Stimulated activated naive CD8-positive, alpha-beta T cell treated with anti-CD3 and anti-CD28 coated beads, Interleukin-15, amount 100 ng/mL, for 72 hours (primary cell): ENCODE results near the gene ASTN2.

Experiments used
- ATAC-seq: fragments of 150-1000 bp; cut with Tn5 transposase; 2 replicates; pipeline ENCODE4 v1.10.0; 2021; ENCODE audit warnings: mild to moderate bottlenecking, moderate library complexity
- DNase-seq, 2 donors: peaks; one replicate each; pipeline ENCODE4 v3.0.0; 2021 to 2022
- H3K27ac Mint-ChIP-seq, 2 donors: one replicate each; pipeline ENCODE4 v1.8.0; 2022; ENCODE audit warnings: mild to moderate bottlenecking in 2 of 2, mixed read lengths in 2 of 2, moderate library complexity in 2 of 2
- H3K27me3 Mint-ChIP-seq: one replicate; pipeline ENCODE4 v1.8.0; 2022; ENCODE audit warnings: mixed read lengths
- H3K4me1 Mint-ChIP-seq: one replicate; pipeline ENCODE4 v1.8.0; 2022; ENCODE audit warnings: mild to moderate bottlenecking, mixed read lengths
- H3K4me3 Mint-ChIP-seq, 2 donors: one replicate each; pipeline ENCODE4 v1.8.0; 2022; ENCODE audit warnings: mild to moderate bottlenecking in 2 of 2, mixed read lengths in 2 of 2, moderate library complexity in 1 of 2
- H3K9me3 Mint-ChIP-seq, 2 donors: one replicate each; pipeline ENCODE4 v1.8.0; 2022; ENCODE audit warnings: mixed read lengths in 2 of 2

ASTN2 gene

DNA sequence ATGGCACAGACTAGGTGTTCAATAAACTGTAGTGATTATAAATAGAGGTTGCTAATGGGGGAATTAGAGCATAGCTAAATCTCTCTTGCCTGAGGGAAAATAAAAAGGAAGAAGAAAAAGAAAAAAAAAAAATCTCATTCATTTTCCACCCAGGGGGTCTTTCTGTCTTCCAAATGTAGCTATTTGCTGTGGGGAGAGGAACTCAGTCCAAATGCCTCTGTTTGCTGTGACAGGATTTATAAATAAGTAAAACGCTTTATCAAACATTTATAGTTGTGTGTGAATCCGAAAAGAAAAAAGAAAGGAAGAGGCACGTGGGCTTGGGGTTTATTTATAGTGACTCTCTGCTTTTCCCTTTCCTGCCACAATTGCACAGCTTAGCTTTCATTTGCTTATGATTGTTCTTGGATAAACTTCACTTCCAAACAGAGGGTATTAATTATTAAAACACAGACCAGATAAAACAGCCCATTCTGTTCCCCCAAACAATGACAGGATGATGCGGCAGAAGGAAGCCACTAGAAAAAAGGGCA is 245.7 kb downstream of the ASTN2 start:
- Mint-ChIP-seq H3K4me1 (no peaks in the 10 kb centered on the region), H3K9me3 (no peaks in the 10 kb centered on the region), H3K27ac (no peak overlapping the region), H3K27me3 (no peaks in the 10 kb centered on the region), H3K4me3 (no peak overlapping the region)
- DNase-seq: no peak
- no peak for ATAC-seq

GRCh38 chr9:117164512-117164911 is 250.3 kb downstream of the ASTN2 start:
- Mint-ChIP-seq H3K4me3 (no peak overlapping the region), H3K27me3 (no peaks in the 10 kb centered on the region), H3K4me1 (no peaks in the 10 kb centered on the region), H3K27ac (no peak overlapping the region), H3K9me3 (no peaks in the 10 kb centered on the region)
- no peak for DNase-seq
- no peak for ATAC-seq

GRCh38 chr9:117160254-117160653 is 254.6 kb downstream of the ASTN2 start:
- DNase-seq: no peak

DNA sequence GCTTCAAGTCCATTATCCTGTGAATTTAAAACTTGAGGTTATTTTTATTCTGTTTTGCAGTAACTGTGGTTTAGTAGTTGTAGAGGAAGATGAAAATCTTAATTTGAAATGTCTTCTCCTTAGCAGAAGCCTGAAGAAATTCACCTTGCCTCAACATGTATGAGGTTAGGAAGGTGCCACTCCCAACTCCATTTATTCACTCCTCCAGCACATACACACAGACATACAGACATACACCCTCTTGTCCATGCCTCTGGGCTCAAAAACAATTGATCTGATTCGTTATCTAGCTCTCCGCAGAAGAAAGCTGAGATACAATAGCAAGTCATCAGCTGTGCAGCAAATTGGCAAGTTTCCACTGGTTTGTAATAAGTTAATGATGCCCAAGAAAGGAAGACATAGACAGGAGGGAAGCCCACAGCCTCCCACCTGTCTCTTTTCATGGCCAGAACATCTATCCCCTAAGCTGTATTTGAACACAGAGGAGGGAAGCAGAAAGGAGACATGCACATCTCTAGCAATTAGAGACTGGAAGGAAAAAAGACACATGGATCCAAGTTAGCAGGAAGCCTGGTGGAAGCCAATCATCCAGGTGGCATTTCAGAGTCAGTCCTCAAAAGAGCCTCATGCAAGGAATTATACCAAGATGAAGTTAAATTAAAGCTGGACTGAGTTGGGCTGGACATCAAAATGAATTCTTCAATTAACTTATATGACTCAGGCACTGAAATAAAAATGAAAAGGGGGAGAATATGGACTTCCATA is 257.9 kb downstream of the ASTN2 start:
- H3K4me3 Mint-ChIP-seq: no peak overlapping the region
- H3K4me1 Mint-ChIP-seq: no peaks in the 10 kb centered on the region
- ATAC-seq (no peak), DNase-seq (no peak)
- H3K9me3 Mint-ChIP-seq: peaks cover 0 to 8% of the 10 kb centered on the region in 2 donors
- no peaks in the 10 kb centered on the region for H3K27me3 Mint-ChIP-seq
- H3K27ac Mint-ChIP-seq: no peak overlapping the region

More at GRCh38 chr9:117160254-117160653, 254.6 kb downstream of the ASTN2 start:
- no peak overlapping the region for H3K27ac Mint-ChIP-seq
- no peaks in the 10 kb centered on the region for H3K27me3 Mint-ChIP-seq
- no peak overlapping the region for H3K4me3 Mint-ChIP-seq
- no peak for ATAC-seq
- H3K9me3 Mint-ChIP-seq: no peaks in the 10 kb centered on the region
- no peaks in the 10 kb centered on the region for H3K4me1 Mint-ChIP-seq

DNA sequence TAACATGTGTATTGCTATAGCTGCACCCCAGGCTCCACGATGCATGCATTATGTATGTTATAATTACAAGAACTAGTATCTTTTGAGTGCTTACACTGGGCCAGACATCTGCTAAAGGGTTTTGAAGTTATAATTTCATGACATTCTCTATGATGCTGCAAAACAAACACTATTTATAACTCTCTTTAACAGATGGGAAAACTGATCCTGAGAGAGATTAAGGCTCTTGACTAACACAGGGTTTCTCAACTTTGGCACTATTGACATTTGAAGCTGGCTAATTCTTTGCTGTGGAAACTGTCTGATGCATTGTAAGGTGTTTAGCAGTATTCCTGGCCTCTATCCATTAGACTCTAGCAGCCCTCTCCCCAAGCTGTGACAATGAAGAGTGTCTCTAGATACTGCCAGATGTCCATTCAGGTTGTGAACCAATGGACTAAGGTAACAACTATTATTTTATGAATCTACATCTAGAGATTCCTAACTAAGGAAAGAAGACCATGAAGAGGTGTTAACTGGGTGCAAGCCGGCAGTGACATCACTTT is 258.6 kb downstream of the ASTN2 start:
- no peaks in the 10 kb centered on the region for H3K4me1 Mint-ChIP-seq
- no peak overlapping the region for H3K27ac Mint-ChIP-seq
- no peak overlapping the region for H3K4me3 Mint-ChIP-seq
- DNase-seq (no peak), ATAC-seq (no peak)
- H3K9me3 Mint-ChIP-seq: peaks cover 3 to 8% of the 10 kb centered on the region in 2 donors
- H3K27me3 Mint-ChIP-seq: no peaks in the 10 kb centered on the region

DNA sequence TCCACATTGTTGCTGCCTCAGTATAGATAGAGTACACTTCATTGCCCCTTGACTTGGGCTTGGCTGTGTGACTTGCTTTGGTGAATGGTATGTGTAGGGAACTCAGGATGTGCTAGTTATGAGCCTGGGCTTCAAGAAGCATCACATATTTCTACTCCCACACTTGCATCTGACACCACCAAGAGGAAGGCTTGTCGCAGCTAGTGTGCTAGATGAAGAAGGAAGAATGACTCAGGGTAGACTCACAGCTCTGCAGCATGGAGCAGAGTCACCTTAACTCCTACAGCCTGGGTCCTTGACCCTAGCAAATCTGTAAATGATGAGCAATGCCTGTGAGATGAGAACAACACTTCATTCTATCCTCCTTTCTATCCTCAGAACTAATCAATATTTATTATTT is 261.8 kb downstream of the ASTN2 start:
- Mint-ChIP-seq H3K27me3 (no peaks in the 10 kb centered on the region), H3K27ac (no peak overlapping the region), H3K4me1 (no peaks in the 10 kb centered on the region), H3K9me3 (peaks cover 4 to 8% of the 10 kb centered on the region in 2 donors), H3K4me3 (no peak overlapping the region)
- ATAC-seq: no peak
- DNase-seq: no peak

DNA sequence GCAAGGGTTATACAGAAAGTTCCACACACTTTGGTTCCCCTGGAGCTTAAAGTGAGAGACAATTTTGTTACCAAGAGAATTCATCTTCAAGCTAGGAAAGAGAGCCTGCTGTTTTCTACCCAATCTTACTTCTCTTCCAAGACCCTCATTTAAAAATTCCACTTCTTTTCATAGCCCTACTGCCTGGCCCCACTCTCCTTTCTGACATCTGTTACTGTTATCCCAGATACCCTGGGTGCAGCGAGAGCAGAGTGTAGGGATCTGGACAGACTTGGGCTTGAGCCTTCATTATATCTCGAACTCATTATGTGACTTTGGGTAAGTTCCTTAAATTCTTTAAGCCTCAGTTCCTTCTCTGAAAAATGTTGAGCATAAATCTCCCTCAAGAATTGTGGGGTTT is 263.1 kb downstream of the ASTN2 start:
- H3K4me3 Mint-ChIP-seq: no peak overlapping the region
- no peaks in the 10 kb centered on the region for H3K4me1 Mint-ChIP-seq
- H3K27ac Mint-ChIP-seq: no peak overlapping the region
- ATAC-seq (no peak), DNase-seq (no peak)
- H3K9me3 Mint-ChIP-seq: peaks cover 4 to 8% of the 10 kb centered on the region in 2 donors
- no peaks in the 10 kb centered on the region for H3K27me3 Mint-ChIP-seq

- Mint-ChIP-seq H3K27ac (no peak overlapping the region), H3K4me1 (no peaks in the 10 kb centered on the region), H3K27me3 (no peaks in the 10 kb centered on the region), H3K9me3 (peaks cover 8 to 15% of the 10 kb centered on the region in 2 donors), H3K4me3 (no peak overlapping the region)
- no peak for ATAC-seq
- DNase-seq: no peak
These were observed 264.9 kb downstream of the ASTN2 start for GRCh38 chr9:117149996-117150395.

DNA sequence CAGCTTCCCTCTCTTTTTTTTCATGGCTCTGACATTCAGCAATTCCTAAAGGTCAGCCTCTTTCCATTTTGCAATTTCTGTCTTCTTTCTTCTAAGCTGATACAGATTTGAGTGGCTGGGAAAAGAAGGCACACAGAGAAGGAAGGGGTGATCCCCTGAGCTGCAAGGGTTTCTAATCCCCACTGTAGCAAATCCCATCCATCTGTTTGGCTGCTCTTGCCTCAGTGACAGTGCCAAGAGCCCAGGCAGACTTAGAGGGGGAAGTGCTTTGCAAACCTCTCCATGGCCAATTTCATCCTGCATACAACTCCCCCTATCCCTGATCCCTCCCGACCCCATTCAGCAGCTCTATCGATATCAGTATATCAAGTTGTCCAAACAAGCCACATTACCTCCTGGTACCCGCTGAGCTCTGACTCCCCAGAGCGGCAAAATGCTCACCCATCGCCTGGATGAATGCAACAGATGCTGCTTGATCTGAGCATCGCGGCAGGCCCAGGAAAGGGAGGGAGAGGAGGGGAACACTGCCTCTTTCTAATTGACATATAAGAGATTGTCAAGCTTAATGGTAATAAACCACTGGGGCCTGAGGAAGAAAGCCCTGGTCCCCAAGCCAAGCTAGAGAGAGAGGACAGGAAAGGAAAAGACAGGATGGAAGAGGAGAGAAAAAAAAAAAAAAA is 268.9 kb downstream of the ASTN2 start:
- H3K27ac Mint-ChIP-seq: no peak overlapping the region
- DNase-seq: no peak
- ATAC-seq: no peak
- peaks cover 10 to 16% of the 10 kb centered on the region in 2 donors for H3K9me3 Mint-ChIP-seq
- no peaks in the 10 kb centered on the region for H3K4me1 Mint-ChIP-seq
- H3K27me3 Mint-ChIP-seq: no peaks in the 10 kb centered on the region
- H3K4me3 Mint-ChIP-seq: no peak overlapping the region

- H3K27me3 Mint-ChIP-seq: no peaks in the 10 kb centered on the region
- no peak overlapping the region for H3K4me3 Mint-ChIP-seq
- ATAC-seq: no peak
- H3K27ac Mint-ChIP-seq: no peak overlapping the region
- H3K4me1 Mint-ChIP-seq: no peaks in the 10 kb centered on the region
- H3K9me3 Mint-ChIP-seq: peaks cover 15 to 21% of the 10 kb centered on the region in 2 donors
- DNase-seq: no peak
These were observed 269.8 kb downstream of the ASTN2 start for GRCh38 chr9:117145081-117145480.

- DNase-seq: no peak
- peaks cover 11 to 22% of the 10 kb centered on the region in 2 donors for H3K9me3 Mint-ChIP-seq
- no peak for ATAC-seq
- H3K27ac Mint-ChIP-seq: no peak overlapping the region
- no peaks in the 10 kb centered on the region for H3K4me1 Mint-ChIP-seq
- no peaks in the 10 kb centered on the region for H3K27me3 Mint-ChIP-seq
- H3K4me3 Mint-ChIP-seq: no peak overlapping the region
These were observed 276.6 kb downstream of the ASTN2 start for GRCh38 chr9:117138231-117138630.

- Mint-ChIP-seq H3K27ac (no peak overlapping the region), H3K27me3 (no peaks in the 10 kb centered on the region), H3K9me3 (peaks cover 12 to 15% of the 10 kb centered on the region in 2 donors), H3K4me1 (no peaks in the 10 kb centered on the region), H3K4me3 (no peak overlapping the region)
- no peak for DNase-seq
- no peak for ATAC-seq
These were observed 278.4 kb downstream of the ASTN2 start for GRCh38 chr9:117136461-117136860.

- no peak overlapping the region for H3K27ac Mint-ChIP-seq
These were observed 279.3 kb downstream of the ASTN2 start for GRCh38 chr9:117135501-117136098.

GRCh38 chr9:117134826-117135500 is 279.9 kb downstream of the ASTN2 start:
- ATAC-seq (no peak), DNase-seq (no peak)
- H3K9me3 Mint-ChIP-seq: peaks cover 7 to 9% of the 10 kb centered on the region in 2 donors
- H3K4me1 Mint-ChIP-seq: no peaks in the 10 kb centered on the region
- no peaks in the 10 kb centered on the region for H3K27me3 Mint-ChIP-seq
- H3K4me3 Mint-ChIP-seq: no peak overlapping the region
- H3K27ac Mint-ChIP-seq: no peak overlapping the region

More at GRCh38 chr9:117135501-117136098, 279.3 kb downstream of the ASTN2 start:
- DNase-seq (no peak), ATAC-seq (no peak)
- H3K4me3 Mint-ChIP-seq: no peak overlapping the region
- no peaks in the 10 kb centered on the region for H3K4me1 Mint-ChIP-seq
- no peaks in the 10 kb centered on the region for H3K27me3 Mint-ChIP-seq
- H3K9me3 Mint-ChIP-seq: peaks cover 12 to 15% of the 10 kb centered on the region in 2 donors

- no peak for DNase-seq
- ATAC-seq: no peak
- H3K4me3 Mint-ChIP-seq: no peak overlapping the region
- H3K27me3 Mint-ChIP-seq: no peaks in the 10 kb centered on the region
- no peaks in the 10 kb centered on the region for H3K4me1 Mint-ChIP-seq
- no peak overlapping the region for H3K27ac Mint-ChIP-seq
- H3K9me3 Mint-ChIP-seq: peaks cover 12 to 17% of the 10 kb centered on the region in 2 donors
These were observed 288.0 kb downstream of the ASTN2 start for GRCh38 chr9:117126871-117127270.
